OCI-LY3 (cell line): Measurements from ENCODE around the gene AKAP8L.
"Not testable (repeated sequence)": the region's sequence is repeated elsewhere in the genome, so short reads cannot be mapped to it uniquely, and the experiment has no call there.

Experiments
- EZH2phosphoT487 ChIP-seq: fragments of 200-600 bp; shearing (Covaris generic); IDR thresholded peaks from 2 replicates; pipeline ENCODE4 v1.6.1; 2018; ENCODE audit warnings: antibody characterized with exemption, mixed run types, low read depth
- TF ChIP-seq, protein P1 (sequence below): fragments of 200-600, 300-600 bp; sonication (generic); IDR thresholded peaks from 2 replicates; pipeline ENCODE4 v1.5.1; 2014; ENCODE audit warnings: antibody characterized with exemption, low read length, low read depth

- TF ChIP-seq, protein P1, sequence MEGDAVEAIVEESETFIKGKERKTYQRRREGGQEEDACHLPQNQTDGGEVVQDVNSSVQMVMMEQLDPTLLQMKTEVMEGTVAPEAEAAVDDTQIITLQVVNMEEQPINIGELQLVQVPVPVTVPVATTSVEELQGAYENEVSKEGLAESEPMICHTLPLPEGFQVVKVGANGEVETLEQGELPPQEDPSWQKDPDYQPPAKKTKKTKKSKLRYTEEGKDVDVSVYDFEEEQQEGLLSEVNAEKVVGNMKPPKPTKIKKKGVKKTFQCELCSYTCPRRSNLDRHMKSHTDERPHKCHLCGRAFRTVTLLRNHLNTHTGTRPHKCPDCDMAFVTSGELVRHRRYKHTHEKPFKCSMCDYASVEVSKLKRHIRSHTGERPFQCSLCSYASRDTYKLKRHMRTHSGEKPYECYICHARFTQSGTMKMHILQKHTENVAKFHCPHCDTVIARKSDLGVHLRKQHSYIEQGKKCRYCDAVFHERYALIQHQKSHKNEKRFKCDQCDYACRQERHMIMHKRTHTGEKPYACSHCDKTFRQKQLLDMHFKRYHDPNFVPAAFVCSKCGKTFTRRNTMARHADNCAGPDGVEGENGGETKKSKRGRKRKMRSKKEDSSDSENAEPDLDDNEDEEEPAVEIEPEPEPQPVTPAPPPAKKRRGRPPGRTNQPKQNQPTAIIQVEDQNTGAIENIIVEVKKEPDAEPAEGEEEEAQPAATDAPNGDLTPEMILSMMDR = not testable (repeated sequence)
- not testable (repeated sequence) for TF ChIP-seq EZH2phosphoT487
Observed at GRCh38 chr19:15360015-15360414, 58.8 kb downstream of the AKAP8L start.
